Keratinocyte (primary cell): ENCODE data around the gene CUEDC1. TPM values are rescaled to one million over a fixed set of nuclear protein-coding genes. Genes with fewer than 3 reads are reported as not detected.

Experiments
- DNase-seq: peaks from one replicate; pipeline ENCODE4 v3.0.0-alpha.2; 2011; ENCODE audit warnings: low read depth, missing footprints, low spot score
- FAIRE-seq: peaks from 2 replicates; lab custom pipeline; 2011; peaks lifted over from hg19 to GRCh38; lab: Jason Lieb, UNC
- H2AFZ ChIP-seq: 2 replicates; pipeline ENCODE4 v1.6.0; 2012; ENCODE audit warnings: low read length, control low read depth, inconsistent platforms; ENCODE audit not compliant: control insufficient read depth
- H3K27ac ChIP-seq: 2 replicates; pipeline ENCODE4 v1.5.1; 2011; ENCODE audit warnings: low read length; ENCODE audit not compliant: control insufficient read depth, insufficient read depth
- H3K27me3 ChIP-seq: 3 replicates; pipeline ENCODE4 v1.6.0; 2011; ENCODE audit warnings: low read length; ENCODE audit not compliant: control insufficient read depth, insufficient read depth; ENCODE audit errors: extremely low read depth
- H3K36me3 ChIP-seq, 2 experiments: 2 replicates in 1 of 2; 3 replicates in 1 of 2; pipeline ENCODE4 v1.5.1; 2011; ENCODE audit warnings: low read length in 2 of 2, mild to moderate bottlenecking in 1 of 2; ENCODE audit not compliant: control insufficient read depth in 2 of 2, insufficient read depth in 2 of 2; ENCODE audit errors: extremely low read depth in 1 of 2
- H3K4me1 ChIP-seq: 3 replicates; pipeline ENCODE4 v1.5.1; 2011; ENCODE audit warnings: low read length; ENCODE audit not compliant: control insufficient read depth, insufficient read depth; ENCODE audit errors: extremely low read depth
- H3K4me2 ChIP-seq: 3 replicates; pipeline ENCODE4 v1.6.0; 2011; ENCODE audit warnings: low read depth, low read length; ENCODE audit not compliant: control insufficient read depth, insufficient read depth; ENCODE audit errors: extremely low read depth
- H3K4me3 ChIP-seq, 3 experiments: fragments of 200-600 bp in 1 of 3; sonication (generic) in 1 of 3; 2 replicates in 2 of 3; 3 replicates in 1 of 3; pipeline ENCODE4 v1.5.1; 2011 to 2016; ENCODE audit warnings: low read length in 3 of 3, mild to moderate bottlenecking in 3 of 3, control low read depth in 2 of 3, inconsistent platforms in 1 of 3, low read depth in 1 of 3, mixed read lengths in 1 of 3, mixed run types in 1 of 3, moderate library complexity in 1 of 3; ENCODE audit not compliant: control insufficient read depth in 2 of 3, insufficient read depth in 2 of 3; ENCODE audit errors: extremely low read depth in 1 of 3
- H3K79me2 ChIP-seq: 2 replicates; pipeline ENCODE4 v1.6.0; 2012; ENCODE audit warnings: low read length; ENCODE audit not compliant: control insufficient read depth, insufficient read depth
- H3K9ac ChIP-seq: 3 replicates; pipeline ENCODE4 v1.6.0; 2011; ENCODE audit warnings: low read length; ENCODE audit not compliant: control insufficient read depth, insufficient read depth; ENCODE audit errors: extremely low read depth
- H3K9me1 ChIP-seq: 3 replicates; pipeline ENCODE4 v1.6.0; 2011; ENCODE audit warnings: low read length; ENCODE audit not compliant: control insufficient read depth, insufficient read depth; ENCODE audit errors: extremely low read depth
- H3K9me3 ChIP-seq: 2 replicates; pipeline ENCODE4 v1.5.1; 2012; ENCODE audit warnings: low read depth, low read length; ENCODE audit not compliant: control insufficient read depth
- H4K20me1 ChIP-seq: 3 replicates; pipeline ENCODE4 v1.6.0; 2011; ENCODE audit warnings: low read length; ENCODE audit not compliant: control insufficient read depth, insufficient read depth; ENCODE audit errors: extremely low read depth
- CTCF ChIP-seq, 3 experiments: IDR thresholded peaks in 1 of 3; conservative IDR thresholded peaks in 1 of 3; optimal IDR thresholded peaks in 1 of 3; 2 replicates in 2 of 3; 3 replicates in 1 of 3; pipeline versions ENCODE3 to v1.5.1; 2011; ENCODE audit warnings: low read length in 3 of 3, mild to moderate bottlenecking in 3 of 3, moderate library complexity in 2 of 3, control low read depth in 1 of 3, inconsistent platforms in 1 of 3; ENCODE audit not compliant: insufficient read depth in 2 of 3; ENCODE audit errors: extremely low read depth in 1 of 3
- EZH2 ChIP-seq: IDR thresholded peaks from one replicate; pipeline ENCODE4 v1.6.1; 2012; ENCODE audit warnings: inconsistent platforms, mild to moderate bottlenecking, low read length, moderate library complexity
- dilution Hi-C: fragments of 300-500 bp; cut with MboI; formaldehyde crosslinking; loops from one replicate; pipeline ENCODE4 v1.7.0; 2020; ENCODE audit warnings: low sequenced_read_pairs; ENCODE audit not compliant: extremely low pct_ligation_motif_present
- polyA plus RNA-seq, 5 experiments: library from polyadenylated mRNA; depleted of rRNA in 3 of 5; stranded (reverse) in 3 of 5; stranded (forward) in 1 of 5; unstranded in 1 of 5; fragments of >200 nt; gene quantifications; 1 replicate in 1 of 5; 2 replicates in 3 of 5; 3 replicates in 1 of 5; pipeline versions ENCODE4 v1.2.1 to v1.2.3, GENCODE V29; 2011 to 2012; ENCODE audit warnings: missing spikeins in 2 of 5, low read depth in 1 of 5, low replicate concordance in 1 of 5

CUEDC1 gene
- polyA plus RNA-seq, 1 donor (not counting 4 experiments of a cell fraction or from before 2014, with no cell fraction given) = 12.9 TPM

- TF ChIP-seq EZH2 (no peak), CTCF (optimal IDR thresholded peaks at IDR 0.05 in 1 of 3, IDR thresholded peaks at IDR 0.05 in 1 of 3, conservative IDR thresholded peaks at IDR 0.05 in 1 of 3; ENCODE audit: extremely low read depth in 1 of 3, insufficient read depth in 2 of 3, low read length in 3 of 3) (no peak)
- Histone ChIP-seq H3K36me3 (peaks cover 6 to 19% of the 10 kb centered on the region in 2 experiments), H4K20me1 (peaks cover 2% of the 10 kb centered on the region), H3K4me2 (peak overlapping the region; percentile 87), H3K9me1 (peaks cover 2% of the 10 kb centered on the region), H3K4me1 (peaks cover 27% of the 10 kb centered on the region), H3K27ac (peak overlapping the region; percentile 78), H2AFZ (no peak overlapping the region), H3K9ac (no peak overlapping the region), H3K9me3 (no peaks in the 10 kb centered on the region), H3K79me2 (peaks cover 58% of the 10 kb centered on the region), H3K4me3 (peak overlapping the region in 2 of 3 experiments; percentile 82 to 86), H3K27me3 (no peaks in the 10 kb centered on the region)
- no peak for DNase-seq
- FAIRE-seq = peak; percentile 67
- dilution Hi-C loops = no loop called here
Measured at GRCh38 chr17:57985675-57985974, 30.4 kb upstream of the CUEDC1 start.

DNA sequence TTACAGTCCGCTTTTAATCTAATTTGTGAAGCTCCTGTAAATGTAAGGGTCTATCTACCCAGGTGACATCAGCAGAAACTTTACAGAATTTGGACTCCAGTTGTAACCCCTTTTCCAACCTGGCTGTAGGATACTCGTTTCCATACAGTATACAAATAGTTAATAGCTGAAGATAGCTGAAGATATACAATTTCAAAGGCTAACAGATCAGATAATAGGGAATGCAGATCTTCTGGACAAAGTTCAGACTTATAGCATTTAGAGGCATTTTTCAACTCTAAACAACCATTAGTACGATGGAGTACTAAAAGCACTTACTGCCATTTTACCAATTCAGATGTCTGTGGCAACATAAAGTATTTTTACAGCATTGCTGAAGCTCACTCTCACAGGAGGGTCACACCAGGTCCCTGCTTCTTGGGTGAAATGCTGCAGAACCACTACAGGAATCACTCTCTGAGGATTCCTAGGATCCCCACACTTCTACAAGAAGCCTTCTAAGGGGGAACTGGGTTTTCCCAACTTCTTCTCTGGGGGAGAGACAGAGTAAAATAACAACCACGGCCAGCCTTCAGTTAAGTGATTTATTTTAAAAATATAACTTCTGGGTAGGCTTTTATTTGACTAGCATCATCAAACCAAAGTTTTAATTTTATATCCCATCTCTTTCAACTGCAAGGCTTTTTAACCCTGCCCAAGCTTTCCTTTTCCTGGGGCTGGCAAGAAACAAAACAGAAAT, 29.9 kb upstream of the CUEDC1 start:
- peaks cover 9 to 21% of the 10 kb centered on the region in 2 experiments for H3K36me3 ChIP-seq
- DNase-seq = no peak
- TF ChIP-seq EZH2 = no peak
- TF ChIP-seq CTCF (optimal IDR thresholded peaks at IDR 0.05 in 1 of 3, IDR thresholded peaks at IDR 0.05 in 1 of 3, conservative IDR thresholded peaks at IDR 0.05 in 1 of 3; ENCODE audit: extremely low read depth in 1 of 3, insufficient read depth in 2 of 3, low read length in 3 of 3) = no peak
- H4K20me1 ChIP-seq = peaks cover 2% of the 10 kb centered on the region
- peak overlapping the region; percentile 78 for H3K27ac ChIP-seq
- H3K4me3 ChIP-seq = peak overlapping the region in 2 of 3 experiments; percentile 82 to 86
- H3K4me2 ChIP-seq = peak overlapping the region; percentile 87
- no peaks in the 10 kb centered on the region for H3K9me3 ChIP-seq
- H3K4me1 ChIP-seq = peaks cover 27% of the 10 kb centered on the region
- no peaks in the 10 kb centered on the region for H3K27me3 ChIP-seq
- H3K79me2 ChIP-seq = peaks cover 60% of the 10 kb centered on the region
- H3K9ac ChIP-seq = peak overlapping the region; percentile 30
- FAIRE-seq = no peak
- dilution Hi-C loops = no loop called here
- H2AFZ ChIP-seq = no peak overlapping the region
- H3K9me1 ChIP-seq = peaks cover 2% of the 10 kb centered on the region
